HepG2 (cell line): ENCODE measurements around the gene AKAP14.
"Not testable (repeated sequence)": the region's sequence is repeated elsewhere in the genome, so short reads cannot be mapped to it uniquely, and the experiment has no call there.

Source experiments
- CEBPB ChIP-seq: IDR thresholded peaks from 2 replicates; pipeline ENCODE4 v1.6.1; 2011; ENCODE audit warnings: low read depth, low read length, improper control_type of control experiment, borderline replicate concordance
- TF ChIP-seq, protein P1 (sequence below): sonication (generic); formaldehyde crosslinking; IDR thresholded peaks from 2 replicates; pipeline ENCODE4 v1.5.0; 2020; ENCODE audit warnings: mild to moderate bottlenecking, missing genetic modification reagents, moderate library complexity

DNA sequence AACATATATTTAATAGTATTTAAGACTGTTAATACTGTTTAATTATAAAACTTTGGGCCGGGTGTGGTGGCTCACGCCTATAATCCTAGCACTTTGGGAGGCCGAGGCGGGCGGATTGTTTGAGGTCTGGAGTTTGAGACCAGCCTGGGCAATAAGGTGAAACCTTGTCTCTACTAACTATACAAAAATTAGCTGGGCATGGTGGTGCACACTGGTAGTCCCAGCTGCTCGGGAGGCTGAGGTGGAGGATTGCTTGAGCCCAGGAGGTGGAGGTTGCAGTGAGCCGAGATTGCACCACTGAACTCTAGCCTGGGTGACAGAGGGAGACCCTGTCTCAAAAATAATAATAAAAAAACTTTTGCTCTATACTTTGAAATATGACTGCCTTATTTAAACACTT is 26.7 kb downstream of the AKAP14 start:
- TF ChIP-seq, protein P1, sequence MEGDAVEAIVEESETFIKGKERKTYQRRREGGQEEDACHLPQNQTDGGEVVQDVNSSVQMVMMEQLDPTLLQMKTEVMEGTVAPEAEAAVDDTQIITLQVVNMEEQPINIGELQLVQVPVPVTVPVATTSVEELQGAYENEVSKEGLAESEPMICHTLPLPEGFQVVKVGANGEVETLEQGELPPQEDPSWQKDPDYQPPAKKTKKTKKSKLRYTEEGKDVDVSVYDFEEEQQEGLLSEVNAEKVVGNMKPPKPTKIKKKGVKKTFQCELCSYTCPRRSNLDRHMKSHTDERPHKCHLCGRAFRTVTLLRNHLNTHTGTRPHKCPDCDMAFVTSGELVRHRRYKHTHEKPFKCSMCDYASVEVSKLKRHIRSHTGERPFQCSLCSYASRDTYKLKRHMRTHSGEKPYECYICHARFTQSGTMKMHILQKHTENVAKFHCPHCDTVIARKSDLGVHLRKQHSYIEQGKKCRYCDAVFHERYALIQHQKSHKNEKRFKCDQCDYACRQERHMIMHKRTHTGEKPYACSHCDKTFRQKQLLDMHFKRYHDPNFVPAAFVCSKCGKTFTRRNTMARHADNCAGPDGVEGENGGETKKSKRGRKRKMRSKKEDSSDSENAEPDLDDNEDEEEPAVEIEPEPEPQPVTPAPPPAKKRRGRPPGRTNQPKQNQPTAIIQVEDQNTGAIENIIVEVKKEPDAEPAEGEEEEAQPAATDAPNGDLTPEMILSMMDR (CRISPR knock-in tag) = not testable (repeated sequence)
- not testable (repeated sequence) for TF ChIP-seq CEBPB
